ENCODE results near the gene TMEM121. TPM values are rescaled to one million over a fixed set of nuclear protein-coding genes. Genes with fewer than 3 reads are reported as not detected.

The TMEM121 gene
- total and polyA plus RNA-seq, 2 of the 8 experiments (the other 6 are each of a cell fraction or from before 2014, with no cell fraction given): 1.9 TPM; not detected in 1

GRCh38 chr14:105495990-105496830, 30.2 kb upstream of the TMEM121 start:
- Histone ChIP-seq H3K27me3 (replicated peaks in 1 of 4; ENCODE audit: control insufficient read depth in 3 of 4, extremely low read depth in 1 of 4, insufficient read depth in 3 of 4, low read length in 3 of 4) (no peaks in the 10 kb centered on the region), H4K91ac (replicated peaks; ENCODE audit: insufficient read length, low read length) (no peak overlapping the region), H2AK5ac (ENCODE audit: low read depth, low read length) (no peak overlapping the region), H2BK120ac (replicated peaks; ENCODE audit: low read depth, low read length) (no peak overlapping the region), H3K4me3 (ENCODE audit: extremely low read depth in 1 of 4, insufficient read depth in 2 of 4, low read depth in 3 of 4, low read length in 4 of 4) (no peak overlapping the region), H3K4ac (replicated peaks; ENCODE audit: insufficient read length, low read depth, low read length) (no peak overlapping the region), H4K5ac (ENCODE audit: insufficient read length, low read depth, low read length) (no peak overlapping the region), H4K20me1 (replicated peaks in 1 of 2; ENCODE audit: control insufficient read depth in 1 of 2, insufficient read depth in 2 of 2, low read length in 2 of 2) (peaks cover 0 to 9% of the 10 kb centered on the region in 2 experiments), H3K79me2 (ENCODE audit: control insufficient read depth in 1 of 2, insufficient read depth in 2 of 2, low read length in 2 of 2) (no peaks in the 10 kb centered on the region), H4K8ac (ENCODE audit: extremely low read depth, insufficient read depth, low read length) (no peak overlapping the region), H3K14ac (ENCODE audit: insufficient read length) (no peak overlapping the region), H3K23ac (ENCODE audit: insufficient read length) (no peak overlapping the region), H2BK15ac (ENCODE audit: low read length) (no peak overlapping the region), H3K4me1 (replicated peaks in 1 of 4; ENCODE audit: control insufficient read depth in 3 of 4, insufficient read depth in 4 of 4, low read length in 3 of 4) (peaks cover 0 to 3% (median 0%) of the 10 kb centered on the region in 4 experiments; a peak in 3 of 7 replicates), H2BK12ac (ENCODE audit: low read depth, low read length) (no peak overlapping the region), H3K9ac (replicated peaks in 1 of 4; ENCODE audit: extremely low read depth in 1 of 4, low read depth in 3 of 4, low read length in 3 of 4) (no peak overlapping the region), H3K56ac (replicated peaks; ENCODE audit: insufficient read length, low read depth, low read length) (no peak overlapping the region), H3K9me3 (ENCODE audit: insufficient read depth in 2 of 2, low read depth in 1 of 2, low read length in 1 of 2) (no peaks in the 10 kb centered on the region), H3K4me2 (ENCODE audit: insufficient read depth in 1 of 2, low read depth in 2 of 2, low read length in 2 of 2) (no peak overlapping the region), H2AFZ (ENCODE audit: low read length) (no peak overlapping the region), H3K23me2 (ENCODE audit: low read depth, low read length) (no peaks in the 10 kb centered on the region; the same call in 1 of the 2 replicates), H3K27ac (ENCODE audit: low read depth, low read length) (no peak overlapping the region), H2BK5ac (ENCODE audit: low read depth, low read length) (no peak overlapping the region), H3K36me3 (ENCODE audit: control insufficient read depth in 2 of 4, insufficient read depth in 4 of 4, low read length in 3 of 4) (no peaks in the 10 kb centered on the region; a peak in 2 of 8 replicates), H2BK20ac (ENCODE audit: low read length) (no peak overlapping the region), H3K79me1 (ENCODE audit: low read depth, low read length) (no peaks in the 10 kb centered on the region), H3K18ac (ENCODE audit: extremely low read depth, low read length) (no peak overlapping the region)
- whole genome bisulfite sequencing, 2 experiments (ENCODE audit: extremely low coverage in 1 of 2, insufficient coverage in 1 of 2, insufficient read length in 1 of 2, insufficient replicate concordance in 2 of 2, low coverage in 1 of 2, low lambda C conversion rate in 2 of 2, missing lambda C conversion rate in 1 of 2): 84% methylated on average over 13 of the region's 18 CpGs; no CpG with 5 or more reads in 1 of the 2 experiments
- FAIRE-seq (no peak), DNase-seq (ENCODE audit: low read depth in 1 of 2, low spot score in 2 of 2) (no peak)
- ChIA-PET CTCF (ENCODE audit: partially characterized antibody) (interaction anchor here (0.7 to 1.3 kb wide), 3 partner anchors 10 to 15 kb away, joined by 3 to 6 read pairs (median 3); no protein-coding TSS in a partner anchor), POLR2A (ENCODE audit: partially characterized antibody) (no interaction called here)
- TF ChIP-seq EZH2 (IDR thresholded peaks at IDR 0.05; ENCODE audit: low read depth, low read length, severe bottlenecking): no peak
- TF ChIP-seq NANOG (IDR thresholded peaks at IDR 0.05; ENCODE audit: insufficient read depth, low read depth, low read length, poor library complexity, severe bottlenecking): no peak
- no peak for TF ChIP-seq SIX5 (IDR thresholded peaks at IDR 0.05; ENCODE audit: low read depth, low read length)
- no peak for TF ChIP-seq PHF8 (conservative IDR thresholded peaks at IDR 0.05; ENCODE audit: low read depth, low read length)
- TF ChIP-seq EP300 (IDR thresholded peaks at IDR 0.05; ENCODE audit: borderline replicate concordance in 1 of 2, low read depth in 2 of 2, low read length in 2 of 2): no peak
- TF ChIP-seq KDM5A (IDR thresholded peaks at IDR 0.05; ENCODE audit: low read length): no peak
- no peak for TF ChIP-seq SP4 (IDR thresholded peaks at IDR 0.05; ENCODE audit: low read length)
- TF ChIP-seq SP1 (IDR thresholded peaks at IDR 0.05; ENCODE audit: low read depth, low read length): no peak
- no peak for TF ChIP-seq FOSL1 (IDR thresholded peaks at IDR 0.05; ENCODE audit: insufficient read depth, low read depth, low read length)

Data from H1 (cell line).